ENCODE results near the gene BEGAIN.

The BEGAIN gene

GRCh38 chr14:100558966-100559365 is 28.3 kb downstream of the BEGAIN start:
- Histone ChIP-seq H3K4me1 (ENCODE audit: control insufficient read depth in 1 of 2, insufficient read depth in 2 of 2, low read length in 2 of 2) (peaks cover 4 to 10% of the 10 kb centered on the region in 2 donors), H3K27ac (ENCODE audit: low read depth, low read length) (no peak overlapping the region), H3K27me3 (ENCODE audit: control insufficient read depth in 1 of 2, insufficient read depth in 2 of 2, low read length in 2 of 2) (peaks cover 0 to 9% of the 10 kb centered on the region in 2 donors), H3K4me3 (ENCODE audit: low read depth in 1 of 2, low read length in 2 of 2) (no peak overlapping the region), H3K9me3 (ENCODE audit: control insufficient read depth in 1 of 2, low read length in 2 of 2) (no peaks in the 10 kb centered on the region), H3K9ac (ENCODE audit: low read depth in 1 of 2, low read length in 2 of 2) (no peak overlapping the region), H3K36me3 (ENCODE audit: control insufficient read depth in 1 of 2, insufficient read depth in 2 of 2, low read length in 2 of 2) (no peaks in the 10 kb centered on the region)

- no peak overlapping the region for H3K9ac ChIP-seq (ENCODE audit: low read depth in 1 of 2, low read length in 2 of 2)
- no peak overlapping the region for H3K4me3 ChIP-seq (ENCODE audit: low read depth in 1 of 2, low read length in 2 of 2)
- no peaks in the 10 kb centered on the region for H3K36me3 ChIP-seq (ENCODE audit: control insufficient read depth in 1 of 2, insufficient read depth in 2 of 2, low read length in 2 of 2)
- H3K9me3 ChIP-seq (ENCODE audit: control insufficient read depth in 1 of 2, low read length in 2 of 2): no peaks in the 10 kb centered on the region
- H3K27ac ChIP-seq (ENCODE audit: low read depth, low read length): no peak overlapping the region
- H3K4me1 ChIP-seq (ENCODE audit: control insufficient read depth in 1 of 2, insufficient read depth in 2 of 2, low read length in 2 of 2): peaks cover 7 to 13% of the 10 kb centered on the region in 2 donors
- peaks cover 0 to 9% of the 10 kb centered on the region in 2 donors for H3K27me3 ChIP-seq (ENCODE audit: control insufficient read depth in 1 of 2, insufficient read depth in 2 of 2, low read length in 2 of 2)
Observed at GRCh38 chr14:100558226-100558625, 29.0 kb downstream of the BEGAIN start.

- Histone ChIP-seq H3K4me3 (ENCODE audit: low read depth in 1 of 2, low read length in 2 of 2) (no peak overlapping the region), H3K27ac (ENCODE audit: low read depth, low read length) (no peak overlapping the region), H3K27me3 (ENCODE audit: control insufficient read depth in 1 of 2, insufficient read depth in 2 of 2, low read length in 2 of 2) (peaks cover 0 to 6% of the 10 kb centered on the region in 2 donors), H3K4me1 (ENCODE audit: control insufficient read depth in 1 of 2, insufficient read depth in 2 of 2, low read length in 2 of 2) (peaks cover 7 to 13% of the 10 kb centered on the region in 2 donors), H3K9ac (ENCODE audit: low read depth in 1 of 2, low read length in 2 of 2) (no peak overlapping the region), H3K36me3 (ENCODE audit: control insufficient read depth in 1 of 2, insufficient read depth in 2 of 2, low read length in 2 of 2) (no peaks in the 10 kb centered on the region), H3K9me3 (ENCODE audit: control insufficient read depth in 1 of 2, low read length in 2 of 2) (no peaks in the 10 kb centered on the region)
Observed at GRCh38 chr14:100557658-100558057, 29.6 kb downstream of the BEGAIN start.

- Histone ChIP-seq H3K9me3 (ENCODE audit: control insufficient read depth in 1 of 2, low read length in 2 of 2) (no peaks in the 10 kb centered on the region), H3K4me1 (ENCODE audit: control insufficient read depth in 1 of 2, insufficient read depth in 2 of 2, low read length in 2 of 2) (peaks cover 7 to 13% of the 10 kb centered on the region in 2 donors), H3K36me3 (ENCODE audit: control insufficient read depth in 1 of 2, insufficient read depth in 2 of 2, low read length in 2 of 2) (no peaks in the 10 kb centered on the region), H3K4me3 (ENCODE audit: low read depth in 1 of 2, low read length in 2 of 2) (no peak overlapping the region), H3K27me3 (ENCODE audit: control insufficient read depth in 1 of 2, insufficient read depth in 2 of 2, low read length in 2 of 2) (peaks cover 0 to 6% of the 10 kb centered on the region in 2 donors), H3K9ac (ENCODE audit: low read depth in 1 of 2, low read length in 2 of 2) (no peak overlapping the region), H3K27ac (ENCODE audit: low read depth, low read length) (no peak overlapping the region)
Observed at GRCh38 chr14:100556936-100557505, 30.2 kb downstream of the BEGAIN start.

GRCh38 chr14:100556140-100556475 is 31.1 kb downstream of the BEGAIN start:
- H3K27me3 ChIP-seq (ENCODE audit: control insufficient read depth in 1 of 2, insufficient read depth in 2 of 2, low read length in 2 of 2): peaks cover 0 to 6% of the 10 kb centered on the region in 2 donors
- no peaks in the 10 kb centered on the region for H3K36me3 ChIP-seq (ENCODE audit: control insufficient read depth in 1 of 2, insufficient read depth in 2 of 2, low read length in 2 of 2)
- H3K4me1 ChIP-seq (ENCODE audit: control insufficient read depth in 1 of 2, insufficient read depth in 2 of 2, low read length in 2 of 2): peaks cover 7 to 13% of the 10 kb centered on the region in 2 donors
- H3K9me3 ChIP-seq (ENCODE audit: control insufficient read depth in 1 of 2, low read length in 2 of 2): no peaks in the 10 kb centered on the region
- no peak overlapping the region for H3K9ac ChIP-seq (ENCODE audit: low read depth in 1 of 2, low read length in 2 of 2)
- H3K4me3 ChIP-seq (ENCODE audit: low read depth in 1 of 2, low read length in 2 of 2): no peak overlapping the region
- no peak overlapping the region for H3K27ac ChIP-seq (ENCODE audit: low read depth, low read length)

- Histone ChIP-seq H3K36me3 (ENCODE audit: control insufficient read depth in 1 of 2, insufficient read depth in 2 of 2, low read length in 2 of 2) (no peaks in the 10 kb centered on the region), H3K9me3 (ENCODE audit: control insufficient read depth in 1 of 2, low read length in 2 of 2) (no peaks in the 10 kb centered on the region), H3K4me1 (ENCODE audit: control insufficient read depth in 1 of 2, insufficient read depth in 2 of 2, low read length in 2 of 2) (peaks cover 7 to 13% of the 10 kb centered on the region in 2 donors), H3K27ac (ENCODE audit: low read depth, low read length) (no peak overlapping the region), H3K4me3 (ENCODE audit: low read depth in 1 of 2, low read length in 2 of 2) (no peak overlapping the region), H3K27me3 (ENCODE audit: control insufficient read depth in 1 of 2, insufficient read depth in 2 of 2, low read length in 2 of 2) (peaks cover 0 to 6% of the 10 kb centered on the region in 2 donors), H3K9ac (ENCODE audit: low read depth in 1 of 2, low read length in 2 of 2) (no peak overlapping the region)
Observed at GRCh38 chr14:100555436-100556139, 31.6 kb downstream of the BEGAIN start.

- peaks cover 7 to 13% of the 10 kb centered on the region in 2 donors for H3K4me1 ChIP-seq (ENCODE audit: control insufficient read depth in 1 of 2, insufficient read depth in 2 of 2, low read length in 2 of 2)
- no peak overlapping the region for H3K27ac ChIP-seq (ENCODE audit: low read depth, low read length)
- no peaks in the 10 kb centered on the region for H3K36me3 ChIP-seq (ENCODE audit: control insufficient read depth in 1 of 2, insufficient read depth in 2 of 2, low read length in 2 of 2)
- H3K4me3 ChIP-seq (ENCODE audit: low read depth in 1 of 2, low read length in 2 of 2): no peak overlapping the region
- peaks cover 0 to 6% of the 10 kb centered on the region in 2 donors for H3K27me3 ChIP-seq (ENCODE audit: control insufficient read depth in 1 of 2, insufficient read depth in 2 of 2, low read length in 2 of 2)
- H3K9ac ChIP-seq (ENCODE audit: low read depth in 1 of 2, low read length in 2 of 2): no peak overlapping the region
- H3K9me3 ChIP-seq (ENCODE audit: control insufficient read depth in 1 of 2, low read length in 2 of 2): no peaks in the 10 kb centered on the region
Observed at GRCh38 chr14:100554696-100555320, 32.4 kb downstream of the BEGAIN start.

- H3K36me3 ChIP-seq (ENCODE audit: control insufficient read depth in 1 of 2, insufficient read depth in 2 of 2, low read length in 2 of 2): no peaks in the 10 kb centered on the region
- no peak overlapping the region for H3K27ac ChIP-seq (ENCODE audit: low read depth, low read length)
- peak overlapping the region in 1 of 2 donors; percentile 50 for H3K4me3 ChIP-seq (ENCODE audit: low read depth in 1 of 2, low read length in 2 of 2)
- peaks cover 0 to 6% of the 10 kb centered on the region in 2 donors for H3K27me3 ChIP-seq (ENCODE audit: control insufficient read depth in 1 of 2, insufficient read depth in 2 of 2, low read length in 2 of 2)
- H3K4me1 ChIP-seq (ENCODE audit: control insufficient read depth in 1 of 2, insufficient read depth in 2 of 2, low read length in 2 of 2): peaks cover 10 to 13% of the 10 kb centered on the region in 2 donors
- H3K9me3 ChIP-seq (ENCODE audit: control insufficient read depth in 1 of 2, low read length in 2 of 2): no peaks in the 10 kb centered on the region
- peak overlapping the region; percentile 25 to 43 for H3K9ac ChIP-seq (ENCODE audit: low read depth in 1 of 2, low read length in 2 of 2)
Observed at GRCh38 chr14:100554082-100554677, 33.0 kb downstream of the BEGAIN start.

GRCh38 chr14:100553471-100553870 is 33.7 kb downstream of the BEGAIN start:
- no peak overlapping the region for H3K27ac ChIP-seq (ENCODE audit: low read depth, low read length)
- H3K27me3 ChIP-seq (ENCODE audit: control insufficient read depth in 1 of 2, insufficient read depth in 2 of 2, low read length in 2 of 2): peaks cover 0 to 6% of the 10 kb centered on the region in 2 donors
- no peaks in the 10 kb centered on the region for H3K36me3 ChIP-seq (ENCODE audit: control insufficient read depth in 1 of 2, insufficient read depth in 2 of 2, low read length in 2 of 2)
- peaks cover 15 to 17% of the 10 kb centered on the region in 2 donors for H3K4me1 ChIP-seq (ENCODE audit: control insufficient read depth in 1 of 2, insufficient read depth in 2 of 2, low read length in 2 of 2)
- H3K4me3 ChIP-seq (ENCODE audit: low read depth in 1 of 2, low read length in 2 of 2): no peak overlapping the region
- no peak overlapping the region for H3K9ac ChIP-seq (ENCODE audit: low read depth in 1 of 2, low read length in 2 of 2)
- no peaks in the 10 kb centered on the region for H3K9me3 ChIP-seq (ENCODE audit: control insufficient read depth in 1 of 2, low read length in 2 of 2)
